ENCODE measurements around the gene INPPL1.

The INPPL1 gene

DNA sequence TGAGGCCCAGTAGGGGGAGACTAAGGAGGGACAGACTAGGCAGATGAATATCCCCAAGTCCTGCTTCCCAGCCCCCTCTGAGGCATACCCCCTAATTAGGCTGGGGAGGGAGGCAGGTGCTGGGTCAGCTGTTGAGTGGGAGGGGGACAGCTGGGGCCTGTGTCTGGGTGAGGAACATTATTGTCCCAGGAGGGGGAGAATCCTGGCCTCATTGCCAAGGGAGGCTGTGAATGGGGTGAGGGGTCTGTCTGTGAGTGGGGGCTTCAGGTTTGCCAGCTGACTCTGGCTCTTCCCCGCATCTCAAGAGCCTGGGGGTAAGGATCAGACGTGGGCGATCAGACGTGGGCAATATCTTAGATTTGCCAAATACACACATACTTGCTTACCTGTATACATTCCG is 2.1 kb downstream of the INPPL1 start:
- Histone ChIP-seq H3K36me3 (ENCODE audit: insufficient read depth, low read length) (peaks cover 54% of the 10 kb centered on the region), H2AFZ (ENCODE audit: low read depth, low read length) (no peak overlapping the region), H4K20me1 (ENCODE audit: insufficient read depth, low read length) (peaks cover 27% of the 10 kb centered on the region), H3K79me2 (ENCODE audit: insufficient read depth, low read length) (peaks cover 38% of the 10 kb centered on the region), H3K9ac (ENCODE audit: low read depth, low read length) (no peak overlapping the region), H3K9me3 (ENCODE audit: insufficient read depth, low read length, severe bottlenecking) (no peaks in the 10 kb centered on the region), H3K27me3 (ENCODE audit: insufficient read depth, low read length, poor library complexity) (no peaks in the 10 kb centered on the region), H3K4me3 (ENCODE audit: low read depth in 1 of 2, low read length in 2 of 2) (no peak overlapping the region), H3K4me1 (ENCODE audit: insufficient read depth, low read length) (peaks cover 29% of the 10 kb centered on the region), H3K4me2 (ENCODE audit: insufficient read depth, low read length) (peak overlapping the region; percentile 42), H3K27ac (ENCODE audit: low read length) (no peak overlapping the region)
- ATAC-seq (ENCODE audit: insufficient read depth, low read depth) (no peak), DNase-seq (no peak)
- TF ChIP-seq EZH2 (IDR thresholded peaks at IDR 0.05; ENCODE audit: borderline replicate concordance, low read depth, low read length, severe bottlenecking): no peak
- TF ChIP-seq, protein P1, sequence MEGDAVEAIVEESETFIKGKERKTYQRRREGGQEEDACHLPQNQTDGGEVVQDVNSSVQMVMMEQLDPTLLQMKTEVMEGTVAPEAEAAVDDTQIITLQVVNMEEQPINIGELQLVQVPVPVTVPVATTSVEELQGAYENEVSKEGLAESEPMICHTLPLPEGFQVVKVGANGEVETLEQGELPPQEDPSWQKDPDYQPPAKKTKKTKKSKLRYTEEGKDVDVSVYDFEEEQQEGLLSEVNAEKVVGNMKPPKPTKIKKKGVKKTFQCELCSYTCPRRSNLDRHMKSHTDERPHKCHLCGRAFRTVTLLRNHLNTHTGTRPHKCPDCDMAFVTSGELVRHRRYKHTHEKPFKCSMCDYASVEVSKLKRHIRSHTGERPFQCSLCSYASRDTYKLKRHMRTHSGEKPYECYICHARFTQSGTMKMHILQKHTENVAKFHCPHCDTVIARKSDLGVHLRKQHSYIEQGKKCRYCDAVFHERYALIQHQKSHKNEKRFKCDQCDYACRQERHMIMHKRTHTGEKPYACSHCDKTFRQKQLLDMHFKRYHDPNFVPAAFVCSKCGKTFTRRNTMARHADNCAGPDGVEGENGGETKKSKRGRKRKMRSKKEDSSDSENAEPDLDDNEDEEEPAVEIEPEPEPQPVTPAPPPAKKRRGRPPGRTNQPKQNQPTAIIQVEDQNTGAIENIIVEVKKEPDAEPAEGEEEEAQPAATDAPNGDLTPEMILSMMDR (IDR thresholded peaks at IDR 0.05; ENCODE audit: borderline replicate concordance, extremely low read depth, low read length, poor library complexity, severe bottlenecking): no peak

DNA sequence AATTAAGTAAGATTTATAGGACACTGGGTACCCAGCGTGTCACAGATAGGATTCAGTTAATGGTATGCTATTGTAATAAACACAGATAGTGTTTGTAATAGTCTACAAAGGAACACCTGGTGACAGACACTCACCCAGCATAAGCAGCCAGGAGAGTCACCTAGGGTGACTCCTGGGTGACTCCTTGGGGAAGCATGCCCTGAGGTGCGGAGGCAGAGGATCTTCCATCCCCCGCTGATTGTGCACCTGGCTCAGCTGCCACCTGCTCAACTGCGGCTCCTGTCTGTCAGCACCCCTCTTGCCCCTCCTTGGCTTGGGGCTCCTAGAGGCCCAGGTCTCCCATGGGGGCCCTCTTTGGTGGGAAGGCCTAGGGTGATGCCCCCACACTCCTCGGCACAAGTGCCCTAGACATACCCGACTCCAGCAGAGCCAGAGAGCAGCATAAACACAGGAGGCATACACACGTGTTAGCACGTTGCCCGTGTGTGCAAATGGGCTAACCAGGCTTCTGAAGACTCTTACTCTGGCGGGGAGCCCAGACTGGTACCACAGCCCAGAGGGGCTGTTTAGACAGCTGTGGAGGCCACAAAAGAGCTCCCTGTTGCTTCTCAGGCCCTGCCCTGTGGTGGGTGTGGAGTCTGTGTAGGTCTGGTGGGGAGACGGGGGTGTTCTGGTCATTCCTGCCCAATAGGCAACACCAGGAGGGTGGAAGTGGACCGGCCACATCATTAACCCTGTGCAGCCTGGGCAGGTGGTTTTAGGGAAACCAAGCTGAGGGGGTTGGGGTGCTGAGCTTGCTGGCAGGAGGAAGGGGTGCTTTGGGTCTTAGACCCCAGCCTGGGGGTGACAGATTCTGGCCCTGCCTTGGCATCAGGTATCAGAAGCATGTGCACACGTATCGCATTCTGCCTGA is 3.0 kb downstream of the INPPL1 start:
- Histone ChIP-seq H3K79me2 (ENCODE audit: insufficient read depth, low read length) (peaks cover 38% of the 10 kb centered on the region), H4K20me1 (ENCODE audit: insufficient read depth, low read length) (peaks cover 27% of the 10 kb centered on the region), H3K27me3 (ENCODE audit: insufficient read depth, low read length, poor library complexity) (no peaks in the 10 kb centered on the region), H3K9ac (ENCODE audit: low read depth, low read length) (no peak overlapping the region), H3K4me1 (ENCODE audit: insufficient read depth, low read length) (peaks cover 22% of the 10 kb centered on the region), H3K4me3 (ENCODE audit: low read depth in 1 of 2, low read length in 2 of 2) (no peak overlapping the region), H3K9me3 (ENCODE audit: insufficient read depth, low read length, severe bottlenecking) (no peaks in the 10 kb centered on the region), H2AFZ (ENCODE audit: low read depth, low read length) (no peak overlapping the region), H3K4me2 (ENCODE audit: insufficient read depth, low read length) (no peak overlapping the region), H3K36me3 (ENCODE audit: insufficient read depth, low read length) (peaks cover 63% of the 10 kb centered on the region), H3K27ac (ENCODE audit: low read length) (0 out of 2 replicates have a peak overlapping the region, but pooled peaks have one; percentile 10)
- DNase-seq (no peak), ATAC-seq (ENCODE audit: insufficient read depth, low read depth) (no peak)
- TF ChIP-seq, protein P1 (IDR thresholded peaks at IDR 0.05; ENCODE audit: borderline replicate concordance, extremely low read depth, low read length, poor library complexity, severe bottlenecking): no peak
- no peak for TF ChIP-seq EZH2 (IDR thresholded peaks at IDR 0.05; ENCODE audit: borderline replicate concordance, low read depth, low read length, severe bottlenecking)

DNA sequence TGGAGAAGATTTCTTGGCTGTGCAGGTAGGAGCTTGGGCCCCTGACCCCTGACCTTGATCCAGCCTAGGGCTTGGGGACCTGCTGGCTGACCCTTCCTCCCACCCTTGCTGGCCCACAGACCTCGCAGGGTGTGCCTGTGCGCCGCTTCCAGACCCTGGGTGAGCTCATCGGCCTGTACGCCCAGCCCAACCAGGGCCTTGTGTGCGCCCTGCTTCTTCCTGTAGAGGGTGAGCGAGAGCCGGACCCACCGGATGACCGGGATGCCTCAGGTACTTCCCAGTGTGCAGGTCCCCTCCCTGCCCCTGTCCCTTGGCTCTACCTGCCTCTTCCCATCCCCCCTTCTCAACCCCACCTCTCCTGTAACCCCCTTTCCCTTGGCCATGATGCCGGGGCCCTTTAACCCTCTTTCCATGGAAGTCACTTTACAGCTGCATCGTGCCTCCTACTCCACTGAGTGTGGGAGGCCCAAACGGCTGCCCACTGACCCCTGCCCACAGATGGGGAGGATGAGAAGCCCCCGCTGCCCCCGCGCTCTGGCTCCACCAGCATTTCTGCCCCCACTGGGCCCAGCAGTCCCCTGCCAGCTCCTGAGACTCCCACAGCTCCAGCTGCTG is 3.8 kb downstream of the INPPL1 start:
- no peak for DNase-seq
- Histone ChIP-seq H2AFZ (ENCODE audit: low read depth, low read length) (no peak overlapping the region), H3K27ac (ENCODE audit: low read length) (no peak overlapping the region), H3K4me3 (ENCODE audit: low read depth in 1 of 2, low read length in 2 of 2) (no peak overlapping the region), H4K20me1 (ENCODE audit: insufficient read depth, low read length) (peaks cover 27% of the 10 kb centered on the region), H3K9ac (ENCODE audit: low read depth, low read length) (no peak overlapping the region), H3K4me1 (ENCODE audit: insufficient read depth, low read length) (peaks cover 20% of the 10 kb centered on the region), H3K36me3 (ENCODE audit: insufficient read depth, low read length) (peaks cover 70% of the 10 kb centered on the region), H3K9me3 (ENCODE audit: insufficient read depth, low read length, severe bottlenecking) (no peaks in the 10 kb centered on the region), H3K27me3 (ENCODE audit: insufficient read depth, low read length, poor library complexity) (no peaks in the 10 kb centered on the region), H3K4me2 (ENCODE audit: insufficient read depth, low read length) (no peak overlapping the region), H3K79me2 (ENCODE audit: insufficient read depth, low read length) (peaks cover 38% of the 10 kb centered on the region)
- no peak for ATAC-seq (ENCODE audit: insufficient read depth, low read depth)
- TF ChIP-seq, protein P1 (IDR thresholded peaks at IDR 0.05; ENCODE audit: borderline replicate concordance, extremely low read depth, low read length, poor library complexity, severe bottlenecking): no peak
- no peak for TF ChIP-seq EZH2 (IDR thresholded peaks at IDR 0.05; ENCODE audit: borderline replicate concordance, low read depth, low read length, severe bottlenecking)
